NCI-H2196 (cell line): Measurements from ENCODE around the gene TUBB4B.
A peak's percentile ranks its signal among the peaks of the same experiment; 100 is the strongest.

ENCODE experiments used
- DNase-seq: peaks from one replicate; lab custom pipeline; 2025; ENCODE audit not compliant: unreplicated experiment; lab: John Stamatoyannopoulos, UW

The TUBB4B gene

GRCh38 chr9:137225699-137226331 lies 15.3 kb upstream of the TUBB4B start:
- DNase-seq: no peak

- DNase-seq: no peak
These were observed 14.6 kb upstream of the TUBB4B start for GRCh38 chr9:137226338-137227053.

- DNase-seq: peak; percentile 84
These were observed 13.8 kb upstream of the TUBB4B start, which contains the start of gene RNF224 for GRCh38 chr9:137227054-137227852. RNF224 (plus strand) TSS chr9:137227502; CDS start chr9:137228336, 834 bp downstream.

GRCh38 chr9:137227853-137228505 lies 13.1 kb upstream of the TUBB4B start:
- peak; percentile 20 for DNase-seq

- DNase-seq: peak; percentile 66
These were observed 12.6 kb upstream of the TUBB4B start for GRCh38 chr9:137228506-137228967.

- no peak for DNase-seq
These were observed 11.9 kb upstream of the TUBB4B start for GRCh38 chr9:137228968-137229896.

- no peak for DNase-seq
These were observed 11.0 kb upstream of the TUBB4B start for GRCh38 chr9:137229903-137230704.

GRCh38 chr9:137230705-137231371 lies 10.2 kb upstream of the TUBB4B start, which contains the start of gene SLC34A3:
SLC34A3 (plus strand) TSS chr9:137230901; CDS start chr9:137231703, 802 bp downstream.
- no peak for DNase-seq

GRCh38 chr9:137231372-137232039 lies 9.6 kb upstream of the TUBB4B start:
- no peak for DNase-seq

GRCh38 chr9:137232101-137232500 lies 9.0 kb upstream of the TUBB4B start:
- DNase-seq: no peak

- DNase-seq: no peak
These were observed 8.6 kb upstream of the TUBB4B start for GRCh38 chr9:137232510-137232909.

GRCh38 chr9:137233143-137233980 lies 7.7 kb upstream of the TUBB4B start:
- DNase-seq: no peak

GRCh38 chr9:137234055-137234697 lies 6.9 kb upstream of the TUBB4B start:
- no peak for DNase-seq

GRCh38 chr9:137234758-137235423 lies 6.2 kb upstream of the TUBB4B start:
- no peak for DNase-seq

- no peak for DNase-seq
These were observed 5.5 kb upstream of the TUBB4B start for GRCh38 chr9:137235424-137236237.
